ENCODE measurements around the gene RNF144A.

RNF144A gene

GRCh38 chr2:6908291-6908690 lies 8.9 kb upstream of the RNF144A start:
- DNase-seq (ENCODE audit: low read depth in 3 of 3) = no peak

- no peak for DNase-seq (ENCODE audit: low read depth in 3 of 3)
Observed at GRCh38 chr2:6909431-6910385, 7.5 kb upstream of the RNF144A start.

GRCh38 chr2:6911721-6912120 lies 5.5 kb upstream of the RNF144A start:
- no peak for DNase-seq (ENCODE audit: low read depth in 3 of 3)

GRCh38 chr2:6913415-6914157 lies 3.6 kb upstream of the RNF144A start:
- DNase-seq (ENCODE audit: low read depth in 3 of 3) = peak in 2 of 3 experiments; percentile 28 to 41

- DNase-seq (ENCODE audit: low read depth in 3 of 3) = no peak
Observed at GRCh38 chr2:6914828-6915227, 2.4 kb upstream of the RNF144A start.

- DNase-seq (ENCODE audit: low read depth in 3 of 3) = no peak
Observed at GRCh38 chr2:6915399-6915798, 1.8 kb upstream of the RNF144A start.

- DNase-seq (ENCODE audit: low read depth in 3 of 3) = no peak
Observed at GRCh38 chr2:6916224-6916623, 988 bp upstream of the RNF144A start.

- DNase-seq (ENCODE audit: low read depth in 3 of 3) = no peak
Observed at GRCh38 chr2:6916736-6917070, 509 bp upstream of the RNF144A start.

- no peak for DNase-seq (ENCODE audit: low read depth in 3 of 3)
Observed at GRCh38 chr2:6917761-6918421, 679 bp downstream of the RNF144A start.

GRCh38 chr2:6919901-6920742 lies 2.9 kb downstream of the RNF144A start:
- no peak for DNase-seq (ENCODE audit: low read depth in 3 of 3)

- no peak for DNase-seq (ENCODE audit: low read depth in 3 of 3)
Observed at GRCh38 chr2:6920743-6921064, 3.5 kb downstream of the RNF144A start.

GRCh38 chr2:6921321-6921922 lies 4.2 kb downstream of the RNF144A start:
- no peak for DNase-seq (ENCODE audit: low read depth in 3 of 3)

- DNase-seq (ENCODE audit: low read depth in 3 of 3) = no peak
Observed at GRCh38 chr2:6922201-6922656, 5.0 kb downstream of the RNF144A start.

GRCh38 chr2:6923319-6923718 lies 6.1 kb downstream of the RNF144A start:
- DNase-seq (ENCODE audit: low read depth in 3 of 3) = no peak

GRCh38 chr2:6924101-6924923 lies 7.1 kb downstream of the RNF144A start:
- no peak for DNase-seq (ENCODE audit: low read depth in 3 of 3)

- DNase-seq (ENCODE audit: low read depth in 3 of 3) = no peak
Observed at GRCh38 chr2:6924924-6925409, 7.8 kb downstream of the RNF144A start.

GRCh38 chr2:6926071-6926732 lies 9.0 kb downstream of the RNF144A start:
- DNase-seq (ENCODE audit: low read depth in 3 of 3) = no peak

- DNase-seq (ENCODE audit: low read depth in 3 of 3) = no peak
Observed at GRCh38 chr2:6927186-6927585, 10.0 kb downstream of the RNF144A start.

- DNase-seq (ENCODE audit: low read depth in 3 of 3) = no peak
Observed at GRCh38 chr2:6927753-6928152, 10.5 kb downstream of the RNF144A start.

- no peak for DNase-seq (ENCODE audit: low read depth in 3 of 3)
Observed at GRCh38 chr2:6928452-6928851, 11.2 kb downstream of the RNF144A start.
